Measurements from ENCODE around the gene PDCD11.
"Not testable (repeated sequence)": the region's sequence is repeated elsewhere in the genome, so short reads cannot be mapped to it uniquely, and the experiment has no call there.

PDCD11 gene

DNA sequence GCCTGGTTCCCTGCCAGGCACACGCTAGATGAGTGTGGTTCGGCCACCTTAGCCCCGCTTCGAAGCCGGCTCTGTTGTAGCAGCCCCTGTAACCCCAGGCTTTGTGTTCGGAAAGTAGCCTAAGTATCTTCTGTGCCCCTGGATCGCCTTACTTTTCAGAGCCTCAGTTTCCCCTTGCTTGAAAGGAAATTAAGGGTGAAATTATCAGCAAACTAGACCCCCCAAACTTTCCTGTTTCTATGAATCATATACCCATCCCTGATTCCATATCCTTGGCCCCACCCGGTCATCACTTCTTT lies 312 bp downstream of the PDCD11 start:
- no peak for DNase-seq (ENCODE audit: low read depth)
- H3K4me3 ChIP-seq (ENCODE audit: low read depth, low read length), result peak overlapping the region; percentile 82
- TF ChIP-seq, protein P1, sequence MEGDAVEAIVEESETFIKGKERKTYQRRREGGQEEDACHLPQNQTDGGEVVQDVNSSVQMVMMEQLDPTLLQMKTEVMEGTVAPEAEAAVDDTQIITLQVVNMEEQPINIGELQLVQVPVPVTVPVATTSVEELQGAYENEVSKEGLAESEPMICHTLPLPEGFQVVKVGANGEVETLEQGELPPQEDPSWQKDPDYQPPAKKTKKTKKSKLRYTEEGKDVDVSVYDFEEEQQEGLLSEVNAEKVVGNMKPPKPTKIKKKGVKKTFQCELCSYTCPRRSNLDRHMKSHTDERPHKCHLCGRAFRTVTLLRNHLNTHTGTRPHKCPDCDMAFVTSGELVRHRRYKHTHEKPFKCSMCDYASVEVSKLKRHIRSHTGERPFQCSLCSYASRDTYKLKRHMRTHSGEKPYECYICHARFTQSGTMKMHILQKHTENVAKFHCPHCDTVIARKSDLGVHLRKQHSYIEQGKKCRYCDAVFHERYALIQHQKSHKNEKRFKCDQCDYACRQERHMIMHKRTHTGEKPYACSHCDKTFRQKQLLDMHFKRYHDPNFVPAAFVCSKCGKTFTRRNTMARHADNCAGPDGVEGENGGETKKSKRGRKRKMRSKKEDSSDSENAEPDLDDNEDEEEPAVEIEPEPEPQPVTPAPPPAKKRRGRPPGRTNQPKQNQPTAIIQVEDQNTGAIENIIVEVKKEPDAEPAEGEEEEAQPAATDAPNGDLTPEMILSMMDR (IDR thresholded peaks at IDR 0.05; ENCODE audit: low read depth, low read length, missing control alignments), result no peak

DNA sequence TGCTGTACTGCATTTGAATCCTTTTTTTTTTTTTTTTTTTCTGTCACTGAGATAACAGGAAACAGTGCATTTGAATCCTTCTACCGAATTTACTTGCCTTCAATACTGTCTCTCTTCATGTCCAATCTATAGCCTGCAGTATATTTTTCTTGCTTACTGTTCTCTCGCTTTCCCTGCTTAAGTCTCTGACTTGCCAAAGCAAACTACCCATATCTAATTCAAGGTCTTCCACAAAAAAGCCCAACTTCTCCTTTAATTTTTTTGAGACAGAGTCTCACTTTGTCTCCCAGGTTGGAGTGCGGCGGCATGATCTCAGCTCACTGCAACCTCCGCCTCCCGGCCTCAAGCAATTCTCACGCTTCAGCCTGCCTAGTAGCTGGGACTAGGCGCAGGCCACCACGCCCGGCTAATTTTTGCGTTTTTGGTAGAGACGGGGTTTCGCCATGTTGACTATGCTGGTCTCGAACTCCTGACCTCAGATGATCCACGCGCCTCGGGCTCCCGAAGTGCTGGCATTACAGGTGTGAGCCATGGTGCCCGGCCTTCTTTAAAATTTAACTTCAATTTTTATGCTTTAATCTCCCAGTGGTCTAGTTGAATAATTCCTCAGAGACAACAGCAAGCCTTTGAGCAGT lies 882 bp downstream of the PDCD11 start:
- H3K4me3 ChIP-seq (ENCODE audit: low read depth, low read length), result peak overlapping the region; percentile 82
- DNase-seq (ENCODE audit: low read depth), result no peak
- TF ChIP-seq, protein P1 (IDR thresholded peaks at IDR 0.05; ENCODE audit: low read depth, low read length, missing control alignments), result no peak

DNA sequence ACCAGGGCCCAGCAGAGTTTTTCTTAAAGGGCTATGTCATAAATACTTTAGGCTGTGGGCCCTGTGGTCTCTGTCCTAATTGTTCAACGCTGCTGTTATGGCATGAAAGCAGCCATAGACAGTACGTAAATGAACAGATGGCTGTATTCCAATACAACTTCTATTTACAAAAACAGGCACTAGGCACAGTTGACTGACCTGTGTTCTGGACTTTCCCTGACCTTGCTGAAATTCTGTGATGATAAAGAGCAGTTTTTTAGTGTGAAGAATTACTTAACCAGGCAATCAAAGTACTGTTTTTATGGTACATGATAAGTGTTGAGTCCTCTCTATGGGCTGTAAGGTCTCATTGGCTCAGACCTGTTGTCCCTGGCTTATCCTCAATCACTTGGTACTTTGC lies 17.1 kb downstream of the PDCD11 start:
- no peak for DNase-seq (ENCODE audit: low read depth)
- no peak overlapping the region for H3K4me3 ChIP-seq (ENCODE audit: low read depth, low read length)
- TF ChIP-seq, protein P1 (IDR thresholded peaks at IDR 0.05; ENCODE audit: low read depth, low read length, missing control alignments), result no peak

DNA sequence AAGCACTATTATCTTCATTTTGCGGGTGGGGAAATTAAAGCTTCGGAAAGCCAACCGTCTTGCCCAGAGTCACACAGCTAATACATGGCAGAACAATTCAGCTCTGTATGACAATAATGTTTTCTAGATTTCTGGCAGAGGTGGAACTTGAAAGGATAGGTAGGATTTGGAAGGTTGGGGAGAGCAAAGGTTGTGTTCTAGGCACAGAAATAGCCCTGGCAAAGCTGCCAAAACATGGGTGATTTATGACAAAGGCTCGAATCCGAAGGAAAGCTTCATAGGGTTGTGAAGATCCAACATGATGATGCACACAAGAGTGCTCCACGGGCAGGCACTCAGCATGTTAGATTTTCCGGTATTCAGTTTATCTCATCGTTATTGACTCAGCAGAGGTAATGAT lies 19.2 kb downstream of the PDCD11 start:
- H3K4me3 ChIP-seq (ENCODE audit: low read depth, low read length), result no peak overlapping the region
- TF ChIP-seq, protein P1 (IDR thresholded peaks at IDR 0.05; ENCODE audit: low read depth, low read length, missing control alignments), result no peak
- DNase-seq (ENCODE audit: low read depth), result no peak

DNA sequence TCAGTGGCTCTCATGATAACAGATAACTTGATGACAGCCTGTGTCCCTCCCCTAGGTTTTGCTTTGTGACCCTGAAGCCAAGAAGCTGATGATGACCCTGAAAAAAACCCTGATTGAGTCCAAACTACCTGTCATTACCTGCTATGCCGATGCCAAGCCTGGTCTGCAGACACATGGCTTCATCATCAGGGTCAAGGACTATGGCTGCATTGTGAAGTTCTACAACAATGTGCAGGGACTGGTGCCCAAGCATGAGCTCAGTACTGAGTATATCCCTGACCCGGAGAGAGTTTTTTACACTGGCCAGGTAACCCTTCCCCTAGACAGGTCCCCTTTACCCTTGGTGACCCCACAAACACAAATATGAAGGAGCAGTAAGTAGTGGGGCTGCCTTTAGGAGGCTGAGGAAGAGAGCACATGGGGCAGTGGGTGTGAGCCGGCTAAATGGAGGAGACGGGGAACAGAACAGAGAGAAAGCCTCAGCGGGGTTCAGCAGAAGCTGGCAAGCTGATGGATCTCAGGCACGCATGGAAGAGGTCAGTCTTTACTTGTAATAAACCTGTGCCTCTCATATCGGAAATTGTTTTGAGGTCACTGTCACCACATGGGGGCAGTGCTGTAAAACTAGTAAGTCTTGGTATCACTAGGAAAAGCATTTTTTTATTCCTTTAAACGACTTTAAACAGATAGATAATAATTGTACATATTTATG lies 20.2 kb downstream of the PDCD11 start:
- DNase-seq (ENCODE audit: low read depth), result peak; percentile 43
- H3K4me3 ChIP-seq (ENCODE audit: low read depth, low read length), result no peak overlapping the region
- TF ChIP-seq, protein P1 (IDR thresholded peaks at IDR 0.05; ENCODE audit: low read depth, low read length, missing control alignments), result peak; percentile 53

DNA sequence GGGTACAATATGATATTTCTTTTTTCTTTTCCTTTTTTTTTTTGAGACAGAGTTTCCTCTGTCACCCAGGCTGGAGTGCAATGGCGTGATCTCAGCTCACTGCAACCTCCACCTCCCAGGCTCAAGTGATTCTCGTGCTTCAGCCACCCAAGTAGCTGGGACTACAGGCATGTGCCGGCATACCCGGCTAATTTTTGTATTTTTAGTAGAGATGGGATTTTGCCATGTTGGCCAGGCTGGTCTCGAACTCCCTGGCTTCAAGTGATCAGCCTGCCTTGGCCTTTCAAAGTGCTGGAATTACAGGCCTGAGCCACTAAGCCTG lies 20.7 kb downstream of the PDCD11 start:
- DNase-seq (ENCODE audit: low read depth); H3K4me3 ChIP-seq (ENCODE audit: low read depth, low read length): not testable (repeated sequence)

DNA sequence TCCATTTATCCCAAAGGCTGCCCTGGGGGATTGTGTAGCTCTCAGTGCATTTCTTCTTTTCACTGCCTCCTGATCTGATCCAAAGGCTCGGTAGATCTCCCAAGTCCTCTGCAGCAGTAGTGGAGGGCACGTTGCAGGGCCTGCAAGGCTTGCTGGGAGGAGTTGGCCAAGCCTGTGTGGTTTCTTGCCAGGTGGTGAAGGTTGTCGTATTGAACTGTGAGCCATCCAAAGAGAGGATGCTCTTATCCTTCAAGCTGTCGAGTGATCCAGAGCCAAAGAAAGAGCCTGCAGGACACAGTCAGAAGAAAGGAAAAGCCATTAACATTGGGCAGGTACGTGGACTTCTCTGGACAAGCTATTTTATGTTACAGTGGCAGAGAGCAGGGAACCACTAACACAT lies 21.2 kb downstream of the PDCD11 start:
- H3K4me3 ChIP-seq (ENCODE audit: low read depth, low read length), result no peak overlapping the region
- no peak for DNase-seq (ENCODE audit: low read depth)
- TF ChIP-seq, protein P1 (IDR thresholded peaks at IDR 0.05; ENCODE audit: low read depth, low read length, missing control alignments), result no peak

All from GM12864 (cell line).